ENCODE data around the gene RCBTB2.
A peak's percentile ranks its signal among the peaks of the same experiment; 100 is the strongest.
"Not testable (repeated sequence)": the region's sequence is repeated elsewhere in the genome, so short reads cannot be mapped to it uniquely, and the experiment has no call there.

Gene RCBTB2

DNA sequence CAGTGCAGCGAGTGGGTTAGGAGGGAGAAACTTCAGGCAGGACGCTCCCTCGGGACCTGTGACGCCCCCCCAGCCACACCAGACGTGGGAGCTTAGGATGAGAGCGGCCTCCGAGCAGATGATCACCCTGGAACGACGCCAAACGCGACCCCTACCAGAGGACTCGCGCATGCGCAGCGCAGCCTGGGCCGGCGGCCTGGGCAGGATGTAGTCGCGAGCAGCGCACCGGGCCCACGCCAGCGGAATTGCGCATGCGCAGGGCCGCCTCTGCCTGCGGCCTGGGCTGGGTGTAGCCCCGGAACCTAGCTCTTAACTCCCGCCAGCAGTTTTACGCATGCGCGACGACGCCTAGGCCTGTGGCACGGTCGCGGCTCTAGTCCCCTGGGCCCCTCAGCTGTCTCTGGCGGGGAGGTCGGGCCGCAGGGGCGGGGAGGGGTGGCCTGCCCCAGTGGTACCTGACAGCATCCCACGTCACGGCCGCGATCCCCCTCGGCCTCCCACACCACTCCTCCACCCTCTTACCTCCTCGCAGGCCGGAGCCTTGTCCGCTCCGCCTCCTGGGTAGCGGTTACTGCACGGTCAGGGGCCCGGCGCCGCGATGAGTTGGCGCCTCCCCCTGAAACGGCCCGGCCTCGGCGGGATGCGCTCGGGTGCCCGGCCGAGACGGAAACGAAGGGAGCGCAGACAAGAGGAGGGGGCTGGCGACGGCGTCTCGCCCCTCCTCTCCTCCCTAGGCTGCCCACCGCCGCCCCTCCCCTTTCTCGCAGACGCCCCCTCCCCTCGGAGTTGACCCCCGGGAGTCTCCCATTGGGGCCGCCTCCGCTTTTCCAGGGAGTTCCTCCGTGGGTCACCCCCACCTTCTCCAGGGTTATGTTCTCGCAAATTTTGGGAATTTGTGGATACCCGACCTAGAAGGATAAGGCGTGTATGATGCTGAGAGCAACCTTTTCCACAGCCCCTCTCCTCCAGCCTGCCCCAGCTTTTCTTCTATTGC is at the start of gene RCBTB2:
TSS of gene RCBTB2 (minus strand) at position 575 of the 994 bp plus-strand sequence. CDS start 11,141 bp downstream, outside the sequence.
- H3K27ac ChIP-seq: peak within 1 kb of the TSS; percentile 89
- no peaks in the 10 kb centered on the region for H4K20me1 ChIP-seq
- peaks cover 56% of the 10 kb centered on the region for H3K4me1 ChIP-seq
- H3K4me2 ChIP-seq: peak within 1 kb of the TSS; percentile 88
- no peak for TF ChIP-seq Cebpa-rat (IDR thresholded peaks at IDR 0.05)
- peak within 1 kb of the TSS; percentile 91 for H3K9ac ChIP-seq
- no peaks in the 10 kb centered on the region for H3K27me3 ChIP-seq
- peaks cover 11% of the 10 kb centered on the region for H3K9me3 ChIP-seq
- no peaks in the 10 kb centered on the region for H3K36me3 ChIP-seq
- H3K4me3 ChIP-seq: peak within 1 kb of the TSS; percentile 75

DNA sequence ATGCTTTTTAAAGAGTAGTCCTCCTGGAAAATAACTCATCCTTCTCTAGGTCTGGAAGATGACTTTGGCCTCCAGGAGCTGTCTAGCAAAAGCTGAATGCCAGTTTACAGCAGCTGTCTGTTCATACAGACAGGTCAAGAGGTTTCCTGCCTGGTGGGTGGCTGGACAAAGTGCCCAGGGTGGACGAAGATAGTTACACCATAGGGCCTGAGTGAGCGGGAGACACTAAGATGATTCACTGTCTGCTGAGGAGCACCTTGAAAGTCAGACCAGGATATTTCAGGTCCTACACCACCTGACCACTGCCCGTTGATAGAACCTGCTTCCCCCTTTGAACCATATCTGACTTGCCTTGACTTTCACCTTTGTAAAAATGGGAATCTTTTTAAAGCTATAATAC is 49.2 kb upstream of the RCBTB2 start:
- TF ChIP-seq Cebpa-rat (IDR thresholded peaks at IDR 0.05): no peak
- 0 out of 2 replicates have a peak overlapping the region, but pooled peaks have one; percentile 19 for H3K4me2 ChIP-seq
- no peaks in the 10 kb centered on the region for H3K36me3 ChIP-seq
- no peaks in the 10 kb centered on the region for H4K20me1 ChIP-seq
- no peaks in the 10 kb centered on the region for H3K27me3 ChIP-seq
- no peak overlapping the region for H3K4me3 ChIP-seq
- H3K9ac ChIP-seq: no peak overlapping the region
- peaks cover 64% of the 10 kb centered on the region for H3K4me1 ChIP-seq
- 0 out of 2 replicates have a peak, but pooled peaks cover 4% of the 10 kb centered on the region for H3K9me3 ChIP-seq
- 0 out of 2 replicates have a peak overlapping the region, but pooled peaks have one; percentile 22 for H3K27ac ChIP-seq

DNA sequence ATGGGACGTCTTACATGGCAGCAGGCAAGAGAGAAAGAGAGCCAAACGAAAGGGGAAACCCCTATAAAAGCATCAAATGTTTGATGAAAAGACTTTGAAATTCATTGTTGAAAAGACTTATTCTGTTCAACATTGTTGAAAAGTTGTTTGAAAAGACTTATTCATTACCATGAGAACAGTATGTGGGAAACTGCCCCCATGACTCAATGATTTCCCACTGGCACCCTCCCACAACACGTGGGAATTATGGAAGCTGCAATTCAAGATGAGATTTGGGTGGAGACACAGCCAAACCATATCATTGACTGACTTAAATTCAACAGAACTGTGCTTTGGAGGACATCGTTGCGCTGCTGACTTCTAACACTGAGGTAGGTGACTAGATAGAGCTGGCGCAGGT is 48.0 kb upstream of the RCBTB2 start:
- H3K4me3 ChIP-seq: no peak overlapping the region
- H3K36me3 ChIP-seq: no peaks in the 10 kb centered on the region
- no peak for TF ChIP-seq Cebpa-rat (IDR thresholded peaks at IDR 0.05)
- H3K9me3 ChIP-seq: 0 out of 2 replicates have a peak, but pooled peaks cover 4% of the 10 kb centered on the region
- H3K4me2 ChIP-seq: no peak overlapping the region
- H3K4me1 ChIP-seq: peaks cover 62% of the 10 kb centered on the region
- no peak overlapping the region for H3K9ac ChIP-seq
- H4K20me1 ChIP-seq: no peaks in the 10 kb centered on the region
- no peak overlapping the region for H3K27ac ChIP-seq
- no peaks in the 10 kb centered on the region for H3K27me3 ChIP-seq

DNA sequence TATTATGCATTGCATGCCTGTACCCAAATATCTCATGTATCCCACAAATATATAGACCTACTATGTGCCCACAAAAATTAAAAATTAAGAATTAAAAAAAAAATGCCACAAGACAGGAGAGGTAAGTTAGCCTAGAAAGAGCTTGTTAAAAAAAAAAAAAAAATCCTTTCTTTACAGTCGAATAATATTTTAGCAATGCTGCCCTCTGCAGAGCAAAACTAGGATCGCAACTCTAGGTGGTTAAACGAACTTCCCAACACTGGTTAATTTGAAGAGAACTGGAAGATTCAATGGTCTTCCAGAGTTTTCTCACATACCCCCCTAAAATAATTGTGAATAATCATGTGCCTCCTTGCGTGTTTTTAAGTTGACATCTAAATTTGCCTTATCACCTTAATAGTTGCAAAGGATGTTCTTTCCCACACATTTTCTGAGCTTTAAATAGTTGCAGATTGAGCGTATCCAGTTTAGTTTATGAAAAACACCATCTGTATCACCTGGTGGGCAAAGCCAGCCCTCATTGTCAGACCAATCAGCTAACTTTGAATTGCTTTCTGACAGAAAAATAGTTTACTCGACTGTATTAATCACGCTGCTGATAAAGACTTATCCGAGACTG is 47.4 kb upstream of the RCBTB2 start:
- 0 out of 2 replicates have a peak, but pooled peaks cover 4% of the 10 kb centered on the region for H3K9me3 ChIP-seq
- no peaks in the 10 kb centered on the region for H4K20me1 ChIP-seq
- H3K4me2 ChIP-seq: peak overlapping the region; percentile 74
- peaks cover 56% of the 10 kb centered on the region for H3K4me1 ChIP-seq
- no peak overlapping the region for H3K4me3 ChIP-seq
- H3K36me3 ChIP-seq: no peaks in the 10 kb centered on the region
- H3K9ac ChIP-seq: no peak overlapping the region
- no peaks in the 10 kb centered on the region for H3K27me3 ChIP-seq
- no peak for TF ChIP-seq Cebpa-rat (IDR thresholded peaks at IDR 0.05)
- 0 out of 2 replicates have a peak overlapping the region, but pooled peaks have one; percentile 72 for H3K27ac ChIP-seq

DNA sequence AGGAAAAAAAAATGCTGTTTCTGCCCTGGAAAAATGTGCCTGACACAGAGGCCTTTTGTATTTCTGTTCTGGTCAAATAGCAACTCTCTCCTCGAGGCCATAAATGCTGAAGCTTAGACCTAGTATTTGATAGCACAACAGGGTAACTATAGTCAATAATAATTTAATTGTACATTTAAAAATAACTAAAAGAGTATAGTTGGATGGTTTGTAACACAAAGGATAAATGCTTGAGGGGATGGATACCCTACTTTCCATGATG is 47.0 kb upstream of the RCBTB2 start:
- not testable (repeated sequence) for H3K9me3 ChIP-seq, H3K27me3 ChIP-seq, H3K36me3 ChIP-seq, H3K4me3 ChIP-seq, H4K20me1 ChIP-seq
- H3K9ac ChIP-seq: peak overlapping the region; percentile 23; the same call in 1 of the 2 replicates
- peak overlapping the region; percentile 74 for H3K4me2 ChIP-seq
- H3K4me1 ChIP-seq: peaks cover 57% of the 10 kb centered on the region
- H3K27ac ChIP-seq: peak overlapping the region; percentile 72

DNA sequence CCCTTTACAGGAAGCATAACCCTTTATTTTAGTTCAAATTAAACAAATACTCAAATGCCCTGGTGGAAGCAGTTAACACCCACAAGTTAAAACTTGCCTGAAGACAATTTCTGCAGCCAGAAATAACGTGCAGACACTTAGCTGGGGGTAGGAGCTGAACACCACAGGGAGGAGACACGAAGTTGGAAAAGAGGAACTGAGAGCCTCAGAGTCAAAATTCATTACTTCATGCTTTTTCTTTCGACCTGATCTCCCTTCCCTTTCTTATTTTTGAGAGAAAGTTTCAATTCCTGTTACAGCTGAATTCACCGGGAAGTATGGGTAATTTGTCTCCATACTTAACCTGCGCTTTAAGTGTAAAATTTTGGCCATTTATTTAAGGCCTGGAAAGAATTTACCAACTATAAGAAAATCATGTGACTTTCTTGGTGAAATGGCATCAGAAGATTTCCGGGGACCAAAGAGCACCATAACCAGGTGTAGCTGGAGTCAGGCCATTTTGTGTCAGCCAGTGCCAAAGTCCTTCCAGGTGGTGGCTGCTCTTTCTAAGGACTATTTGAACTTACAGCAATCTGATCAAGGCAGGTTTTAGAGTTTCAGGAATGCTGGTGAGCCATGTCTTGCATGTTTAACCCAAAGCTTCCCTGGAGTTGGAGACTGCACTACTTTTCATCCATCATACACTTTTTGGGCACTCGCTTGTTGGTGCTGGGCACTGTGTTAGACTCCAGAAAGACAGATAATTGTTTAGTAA is 46.5 kb upstream of the RCBTB2 start:
- H3K36me3 ChIP-seq: no peaks in the 10 kb centered on the region
- no peaks in the 10 kb centered on the region for H3K27me3 ChIP-seq
- H3K4me2 ChIP-seq: peak overlapping the region; percentile 74
- peak overlapping the region; percentile 72 for H3K27ac ChIP-seq
- H3K4me3 ChIP-seq: no peak overlapping the region; the same call in 1 of the 2 replicates
- peak overlapping the region; percentile 23; the same call in 1 of the 2 replicates for H3K9ac ChIP-seq
- TF ChIP-seq Cebpa-rat (IDR thresholded peaks at IDR 0.05): no peak
- H4K20me1 ChIP-seq: no peaks in the 10 kb centered on the region
- H3K9me3 ChIP-seq: no peaks in the 10 kb centered on the region
- peaks cover 62% of the 10 kb centered on the region for H3K4me1 ChIP-seq

DNA sequence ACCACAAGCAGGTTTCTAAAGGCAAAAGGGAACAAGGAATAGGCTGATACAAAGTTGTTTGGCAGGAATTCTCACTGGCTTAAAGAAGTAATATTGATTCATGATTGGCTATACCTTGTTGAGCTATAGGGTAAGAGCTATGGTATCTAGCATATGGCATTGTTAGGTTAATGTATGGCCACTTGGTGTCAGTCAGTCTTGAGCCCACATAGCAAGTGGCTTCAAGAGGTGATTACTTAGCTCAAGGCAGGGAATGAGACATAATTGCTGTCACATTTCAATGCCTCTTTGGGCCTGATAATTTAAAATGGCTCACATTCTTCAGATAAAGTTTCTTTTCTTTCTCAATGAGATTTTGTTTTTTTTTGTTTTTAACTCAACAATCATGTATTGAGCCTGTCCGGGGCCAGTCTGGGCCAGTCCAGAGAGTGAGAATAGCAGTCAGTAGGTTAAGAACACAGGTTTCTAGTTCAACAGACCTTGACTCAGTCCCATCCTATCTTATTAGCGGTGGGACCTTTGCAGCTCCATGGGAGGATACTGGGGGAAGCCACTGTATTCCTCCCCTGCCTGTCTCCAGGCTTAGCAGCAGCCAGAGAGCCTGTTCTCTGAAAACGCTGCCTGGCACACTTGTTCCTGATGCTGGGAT is 45.8 kb upstream of the RCBTB2 start:
- Histone ChIP-seq H3K36me3 (no peaks in the 10 kb centered on the region), H3K27me3 (no peaks in the 10 kb centered on the region), H3K9ac (no peak overlapping the region; the same call in 1 of the 2 replicates), H3K4me2 (peak overlapping the region; percentile 74), H3K9me3 (no peaks in the 10 kb centered on the region), H3K4me1 (peaks cover 69% of the 10 kb centered on the region), H3K4me3 (no peak overlapping the region; the same call in 1 of the 2 replicates), H4K20me1 (no peaks in the 10 kb centered on the region), H3K27ac (peak overlapping the region; percentile 72)
- no peak for TF ChIP-seq Cebpa-rat (IDR thresholded peaks at IDR 0.05)

DNA sequence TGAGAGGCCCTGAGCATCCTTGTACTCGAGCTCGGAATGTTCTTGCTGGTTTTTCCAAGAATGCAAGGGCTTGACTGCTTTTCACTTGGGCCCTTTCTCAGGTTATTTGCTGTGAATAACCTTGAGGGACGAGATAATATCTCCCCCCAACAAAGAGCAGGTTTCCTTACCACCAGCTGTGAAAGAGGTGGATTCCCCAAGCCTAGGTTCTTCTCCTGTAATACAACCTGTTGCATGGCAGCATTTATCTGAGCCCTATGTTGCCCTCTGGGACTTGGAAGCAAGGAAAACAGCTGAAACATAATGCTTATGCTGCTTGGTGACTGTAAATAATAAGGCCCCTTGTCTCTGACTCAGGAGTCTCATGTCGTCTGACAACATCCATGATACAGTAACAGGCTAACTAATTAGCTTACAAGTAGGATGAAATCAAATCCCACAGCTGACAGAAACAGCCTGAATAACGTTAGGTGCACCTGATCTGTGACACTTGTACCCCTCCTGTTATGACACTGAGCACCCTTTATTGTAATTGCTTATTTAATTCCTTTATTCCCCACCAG is 43.6 kb upstream of the RCBTB2 start:
- Histone ChIP-seq H3K9ac (no peak overlapping the region), H3K4me2 (peak overlapping the region; percentile 74; the same call in 1 of the 2 replicates), H3K9me3 (no peaks in the 10 kb centered on the region), H3K4me1 (peaks cover 84% of the 10 kb centered on the region), H3K27ac (no peak overlapping the region), H3K36me3 (no peaks in the 10 kb centered on the region), H4K20me1 (no peaks in the 10 kb centered on the region), H3K4me3 (no peak overlapping the region), H3K27me3 (no peaks in the 10 kb centered on the region)
- no peak for TF ChIP-seq Cebpa-rat (IDR thresholded peaks at IDR 0.05)

DNA sequence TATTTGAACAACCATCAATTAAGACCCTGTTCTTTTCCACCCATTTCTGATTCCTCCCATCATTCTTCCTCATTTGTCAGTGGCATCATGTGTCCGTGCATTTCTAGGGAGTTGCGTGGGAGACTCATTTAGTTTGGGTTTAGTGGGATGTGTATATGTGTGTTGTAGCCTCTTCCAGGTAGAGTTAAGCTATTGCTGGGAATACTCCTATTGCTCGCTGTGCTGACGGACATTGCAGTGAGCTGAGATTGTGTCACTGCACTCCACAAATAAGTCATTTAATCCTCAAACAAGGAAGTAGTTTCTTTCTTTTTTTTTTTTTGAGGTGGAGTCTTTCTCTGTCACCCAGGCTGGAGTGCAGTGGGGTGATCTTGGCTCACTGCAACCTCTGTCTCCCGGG is 42.2 kb upstream of the RCBTB2 start:
- no peak for TF ChIP-seq Cebpa-rat (IDR thresholded peaks at IDR 0.05)
- no peaks in the 10 kb centered on the region for H3K36me3 ChIP-seq
- H3K9me3 ChIP-seq: no peaks in the 10 kb centered on the region
- peaks cover 88% of the 10 kb centered on the region for H3K4me1 ChIP-seq
- no peaks in the 10 kb centered on the region for H3K27me3 ChIP-seq
- no peak overlapping the region for H3K4me3 ChIP-seq
- H3K27ac ChIP-seq: no peak overlapping the region
- no peaks in the 10 kb centered on the region for H4K20me1 ChIP-seq
- H3K9ac ChIP-seq: no peak overlapping the region
- no peak overlapping the region for H3K4me2 ChIP-seq
